Caco-2 (cell line): Measurements from ENCODE around the gene MAFF. TPM values are rescaled to one million over a fixed set of nuclear protein-coding genes. Genes with fewer than 3 reads are reported as not detected.

Experiments
- BruUV-seq: library from RNA; stranded (reverse); fragments of 400-500 nt; replicated peaks from 2 replicates; lab custom pipeline; 2021; lab: Mats Ljungman, UMichigan
- CTCF ChIA-PET: fragments of 300-600 bp; sonication (Branson Sonifier 250); formaldehyde crosslinking; loops from one replicate; lab custom pipeline; 2022; ENCODE audit warnings: antibody characterized with exemption; lab: Charles Lee
- POLR2A ChIA-PET: fragments of 300-600 bp; sonication (Branson Sonifier 250); formaldehyde crosslinking; loops from one replicate; lab custom pipeline; 2022; ENCODE audit warnings: antibody characterized with exemption; lab: Charles Lee
- DNase-seq, 2 experiments: peaks; one replicate each; pipeline versions ENCODE4 v3.0.0 to v3.0.0-alpha.2; 2020 to 2022
- H3K27me3 ChIP-seq: replicated peaks from 2 replicates; pipeline ENCODE4 v1.6.0; 2011; ENCODE audit warnings: low read length; ENCODE audit not compliant: control insufficient read depth, insufficient read depth
- H3K36me3 ChIP-seq: 2 replicates; pipeline ENCODE4 v1.5.1; 2011; ENCODE audit warnings: low read length; ENCODE audit not compliant: control insufficient read depth, insufficient read depth
- H3K4me1 ChIP-seq: fragments of 250-450 bp; sonication (Bioruptor Pico); 2 replicates; pipeline ENCODE4 v1.5.1; 2020; ENCODE audit warnings: mild to moderate bottlenecking
- H3K4me3 ChIP-seq: 2 replicates; pipeline ENCODE4 v1.5.1; 2011; ENCODE audit warnings: low read depth, mild to moderate bottlenecking, control low read depth, low read length
- H3K9me3 ChIP-seq: fragments of 250-450 bp; sonication (Bioruptor Pico); 2 replicates; pipeline ENCODE4 v1.5.1; 2020; ENCODE audit warnings: mild to moderate bottlenecking, moderate library complexity
- H3K27ac Mint-ChIP-seq: one replicate; pipeline ENCODE4 v1.8.0; 2022; ENCODE audit warnings: mixed read lengths; ENCODE audit not compliant: unreplicated experiment
- H3K27me3 Mint-ChIP-seq: one replicate; pipeline ENCODE4 v1.8.0; 2022; ENCODE audit warnings: mixed read lengths; ENCODE audit not compliant: insufficient read depth, unreplicated experiment
- H3K36me3 Mint-ChIP-seq: one replicate; pipeline ENCODE4 v1.8.0; 2022; ENCODE audit warnings: mild to moderate bottlenecking, mixed read lengths; ENCODE audit not compliant: insufficient read depth, unreplicated experiment
- H3K4me1 Mint-ChIP-seq: one replicate; pipeline ENCODE4 v1.8.0; 2022; ENCODE audit warnings: low read depth, mixed read lengths; ENCODE audit not compliant: unreplicated experiment
- H3K4me3 Mint-ChIP-seq: one replicate; pipeline ENCODE4 v1.8.0; 2022; ENCODE audit warnings: mild to moderate bottlenecking, moderate library complexity, mixed read lengths; ENCODE audit not compliant: unreplicated experiment
- H3K9me3 Mint-ChIP-seq: one replicate; pipeline ENCODE4 v1.8.0; 2022; ENCODE audit warnings: mixed read lengths; ENCODE audit not compliant: unreplicated experiment
- CTCF ChIP-seq, 2 experiments: fragments of 200-600 bp in 1 of 2; IDR thresholded peaks; 1 replicate in 1 of 2; 2 replicates in 1 of 2; pipeline versions ENCODE4 v1.5.1 to v1.8.0; 2011 to 2022; ENCODE audit warnings: antibody characterized with exemption in 1 of 2, control low read depth in 1 of 2, inconsistent platforms in 1 of 2, low read depth in 1 of 2, low read length in 1 of 2, mild to moderate bottlenecking in 1 of 2, moderate library complexity in 1 of 2; ENCODE audit not compliant: insufficient read depth in 1 of 2, severe bottlenecking in 1 of 2, unreplicated experiment in 1 of 2
- intact Hi-C: fragments of 100-400 bp; cut with micrococcal nuclease; formaldehyde crosslinking; loops from one replicate; pipeline ENCODE4 v1.10.0; 2022; ENCODE audit not compliant: unreplicated experiment
- total RNA-seq: library from RNA; stranded (reverse); gene quantifications from 2 replicates; pipeline ENCODE4 v1.2.3, GENCODE V29; 2022

The MAFF gene
- total RNA-seq, 1 experiment from 2014 or later, result 6.8 TPM

DNA sequence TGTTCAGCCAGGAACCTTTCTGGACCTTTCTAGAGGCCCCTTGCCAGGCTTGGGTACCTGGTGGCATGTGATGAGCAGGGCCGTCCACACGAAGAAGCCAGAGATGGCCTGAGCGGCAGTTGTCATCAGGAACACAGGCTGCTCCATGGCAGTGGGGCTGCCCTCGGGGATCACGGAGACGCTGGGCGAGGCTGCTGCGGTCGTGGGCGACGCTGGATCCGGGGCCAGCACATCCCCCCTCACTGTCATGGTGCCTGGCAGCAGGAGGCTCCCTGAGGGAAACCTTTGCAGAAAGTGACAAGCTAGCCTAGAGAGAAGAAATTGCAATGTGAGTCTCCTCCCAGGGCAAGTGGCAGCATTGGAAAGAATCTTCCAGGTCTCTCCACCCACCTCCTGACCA, 45.9 kb downstream of the MAFF start:
- intact Hi-C loops, result no loop called here
- no peak for DNase-seq
- Histone ChIP-seq H3K36me3 (no peaks in the 10 kb centered on the region), H3K27me3 (no peaks in the 10 kb centered on the region), H3K4me1 (no peaks in the 10 kb centered on the region), H3K4me3 (no peak overlapping the region), H3K9me3 (no peaks in the 10 kb centered on the region)
- Mint-ChIP-seq H3K4me3 (no peak overlapping the region), H3K36me3 (peaks cover 5% of the 10 kb centered on the region), H3K27me3 (no peaks in the 10 kb centered on the region), H3K9me3 (no peaks in the 10 kb centered on the region), H3K27ac (no peak overlapping the region), H3K4me1 (no peaks in the 10 kb centered on the region)
- ChIA-PET POLR2A (no interaction called here), CTCF (no interaction called here)
- TF ChIP-seq CTCF (IDR thresholded peaks at IDR 0.05; ENCODE audit: insufficient read depth in 1 of 2, low read depth in 1 of 2, low read length in 1 of 2, severe bottlenecking in 1 of 2, unreplicated experiment in 1 of 2), result no peak
- BruUV-seq, result no TSS peak

GRCh38 chr22:38248280-38248679, 46.5 kb downstream of the MAFF start:
- ChIA-PET POLR2A (no interaction called here), CTCF (no interaction called here)
- H3K9me3 Mint-ChIP-seq, result no peaks in the 10 kb centered on the region
- H3K36me3 Mint-ChIP-seq, result peaks cover 5% of the 10 kb centered on the region
- H3K4me3 ChIP-seq, result no peak overlapping the region
- no peaks in the 10 kb centered on the region for H3K4me1 ChIP-seq
- intact Hi-C loops, result no loop called here
- no peak overlapping the region for H3K27ac Mint-ChIP-seq
- no peaks in the 10 kb centered on the region for H3K27me3 Mint-ChIP-seq
- BruUV-seq, result no TSS peak
- H3K4me3 Mint-ChIP-seq, result no peak overlapping the region
- TF ChIP-seq CTCF (IDR thresholded peaks at IDR 0.05; ENCODE audit: insufficient read depth in 1 of 2, low read depth in 1 of 2, low read length in 1 of 2, severe bottlenecking in 1 of 2, unreplicated experiment in 1 of 2), result no peak
- H3K27me3 ChIP-seq, result no peaks in the 10 kb centered on the region
- DNase-seq, result no peak
- H3K36me3 ChIP-seq, result no peaks in the 10 kb centered on the region
- no peaks in the 10 kb centered on the region for H3K4me1 Mint-ChIP-seq
- H3K9me3 ChIP-seq, result no peaks in the 10 kb centered on the region

DNA sequence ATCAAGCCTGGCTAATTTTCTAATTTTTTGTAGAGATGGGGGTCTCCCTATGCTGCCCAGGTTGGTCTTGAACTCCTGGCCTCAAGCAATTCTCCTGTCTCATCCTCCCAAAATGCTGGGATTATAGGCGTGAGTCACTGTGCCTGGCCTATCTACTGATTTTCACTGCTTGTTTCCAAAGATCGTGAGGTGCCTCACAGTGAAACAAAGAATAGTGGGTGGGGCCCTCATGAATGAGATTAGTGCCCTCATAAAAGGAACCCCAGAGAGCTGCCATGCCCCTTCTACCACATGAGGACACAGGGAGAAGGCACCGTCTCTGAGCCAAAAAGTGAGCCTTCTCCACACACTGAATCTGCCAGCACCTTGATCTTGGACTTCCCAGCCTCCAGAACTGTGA, 47.5 kb downstream of the MAFF start:
- ChIA-PET CTCF (no interaction called here), POLR2A (no interaction called here)
- Mint-ChIP-seq H3K4me3 (no peak overlapping the region), H3K4me1 (no peaks in the 10 kb centered on the region), H3K9me3 (no peaks in the 10 kb centered on the region), H3K27ac (no peak overlapping the region), H3K27me3 (no peaks in the 10 kb centered on the region), H3K36me3 (peaks cover 2% of the 10 kb centered on the region)
- DNase-seq, result no peak
- Histone ChIP-seq H3K4me3 (no peak overlapping the region), H3K27me3 (no peaks in the 10 kb centered on the region), H3K9me3 (no peaks in the 10 kb centered on the region), H3K36me3 (no peaks in the 10 kb centered on the region), H3K4me1 (no peaks in the 10 kb centered on the region)
- BruUV-seq, result no TSS peak
- intact Hi-C loops, result no loop called here
- TF ChIP-seq CTCF (IDR thresholded peaks at IDR 0.05; ENCODE audit: insufficient read depth in 1 of 2, low read depth in 1 of 2, low read length in 1 of 2, severe bottlenecking in 1 of 2, unreplicated experiment in 1 of 2), result no peak
